ENCODE results near the gene TACC2.

TACC2 gene

GRCh38 chr10:121981346-121981745, 7.6 kb upstream of the TACC2 start:
- no peak for TF ChIP-seq POLR2AphosphoS5 (IDR thresholded peaks at IDR 0.05; ENCODE audit: low read depth, low read length)
- TF ChIP-seq REST (IDR thresholded peaks at IDR 0.05; ENCODE audit: insufficient read depth in 1 of 2, low read depth in 2 of 2, low read length in 2 of 2), result no peak
- TF ChIP-seq FOXP2 (optimal IDR thresholded peaks at IDR 0.05; ENCODE audit: borderline replicate concordance, extremely low read depth, extremely low read length, insufficient read depth), result no peak
- no peak for TF ChIP-seq SIN3A (IDR thresholded peaks at IDR 0.05; ENCODE audit: borderline replicate concordance, insufficient read depth, low read length)
- TF ChIP-seq TAF1 (IDR thresholded peaks at IDR 0.05; ENCODE audit: borderline replicate concordance, insufficient read depth, low read length), result no peak

- TF ChIP-seq REST (IDR thresholded peaks at IDR 0.05; ENCODE audit: insufficient read depth in 1 of 2, low read depth in 2 of 2, low read length in 2 of 2) (no peak), FOXP2 (optimal IDR thresholded peaks at IDR 0.05; ENCODE audit: borderline replicate concordance, extremely low read depth, extremely low read length, insufficient read depth) (no peak), TAF1 (IDR thresholded peaks at IDR 0.05; ENCODE audit: borderline replicate concordance, insufficient read depth, low read length) (no peak), POLR2AphosphoS5 (IDR thresholded peaks at IDR 0.05; ENCODE audit: low read depth, low read length) (no peak)
Observed at GRCh38 chr10:121983852-121984251, 5.1 kb upstream of the TACC2 start.

- TF ChIP-seq TAF1 (IDR thresholded peaks at IDR 0.05; ENCODE audit: borderline replicate concordance, insufficient read depth, low read length), result no peak
- TF ChIP-seq SIN3A (IDR thresholded peaks at IDR 0.05; ENCODE audit: borderline replicate concordance, insufficient read depth, low read length), result no peak
- TF ChIP-seq FOXP2 (optimal IDR thresholded peaks at IDR 0.05; ENCODE audit: borderline replicate concordance, extremely low read depth, extremely low read length, insufficient read depth), result no peak
- no peak for TF ChIP-seq POLR2AphosphoS5 (IDR thresholded peaks at IDR 0.05; ENCODE audit: low read depth, low read length)
- TF ChIP-seq REST (IDR thresholded peaks at IDR 0.05; ENCODE audit: insufficient read depth in 1 of 2, low read depth in 2 of 2, low read length in 2 of 2), result no peak
Observed at GRCh38 chr10:121984463-121984862, 4.5 kb upstream of the TACC2 start.

- no peak for TF ChIP-seq FOXP2 (optimal IDR thresholded peaks at IDR 0.05; ENCODE audit: borderline replicate concordance, extremely low read depth, extremely low read length, insufficient read depth)
- no peak for TF ChIP-seq TAF1 (IDR thresholded peaks at IDR 0.05; ENCODE audit: borderline replicate concordance, insufficient read depth, low read length)
- TF ChIP-seq REST (IDR thresholded peaks at IDR 0.05; ENCODE audit: insufficient read depth in 1 of 2, low read depth in 2 of 2, low read length in 2 of 2), result no peak
- no peak for TF ChIP-seq SIN3A (IDR thresholded peaks at IDR 0.05; ENCODE audit: borderline replicate concordance, insufficient read depth, low read length)
- TF ChIP-seq POLR2AphosphoS5 (IDR thresholded peaks at IDR 0.05; ENCODE audit: low read depth, low read length), result no peak
Observed at GRCh38 chr10:121990015-121990677, 1.2 kb downstream of the TACC2 start.

Measured in PFSK-1 (cell line).